ENCODE measurements around the gene SRA1.
"Not testable (repeated sequence)": the region's sequence is repeated elsewhere in the genome, so short reads cannot be mapped to it uniquely, and the experiment has no call there.

The SRA1 gene

DNA sequence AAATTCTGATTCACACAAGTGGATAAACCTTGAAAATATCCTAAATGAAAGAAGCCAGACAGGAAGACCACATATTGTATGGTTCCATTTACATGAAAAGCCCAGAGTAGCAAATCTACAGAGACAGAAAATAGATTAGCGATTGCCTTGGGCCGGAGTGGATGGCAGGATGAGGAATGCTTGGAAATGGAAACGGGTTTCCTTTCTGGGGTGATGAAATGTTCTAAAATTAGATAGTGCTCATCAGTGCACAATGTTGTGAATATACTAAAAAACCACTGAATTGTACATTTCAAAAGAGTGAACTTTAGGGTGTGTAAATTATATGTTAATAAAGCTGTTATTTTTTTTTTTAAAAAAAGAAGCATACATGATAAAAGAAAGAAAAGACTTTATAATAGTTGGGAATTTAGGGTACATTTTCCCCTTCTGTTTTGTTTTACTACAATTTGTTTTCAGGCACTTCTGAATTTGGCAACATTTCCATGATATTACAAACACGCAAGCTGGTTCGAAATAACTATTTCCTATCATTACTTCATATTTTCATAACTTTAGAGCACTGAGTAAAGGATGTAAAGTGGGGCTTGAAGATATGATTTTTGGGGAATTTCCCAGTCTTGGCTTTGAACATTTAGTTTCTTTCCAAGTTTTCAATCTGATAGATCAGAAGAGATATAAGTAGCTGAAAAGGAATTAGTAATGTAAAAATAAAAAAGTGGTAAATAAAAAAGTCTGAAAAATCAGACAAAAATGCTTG, 31.2 kb upstream of the SRA1 start:
- H3K9me3 ChIP-seq (ENCODE audit: control insufficient read depth, insufficient read depth, low read length), result no peaks in the 10 kb centered on the region
- H3K9ac ChIP-seq (ENCODE audit: low read depth, low read length), result no peak overlapping the region
- H3K36me3 ChIP-seq (ENCODE audit: insufficient read depth, low read length), result no peaks in the 10 kb centered on the region
- H3K4me1 ChIP-seq (ENCODE audit: insufficient read depth, low read length), result no peaks in the 10 kb centered on the region

DNA sequence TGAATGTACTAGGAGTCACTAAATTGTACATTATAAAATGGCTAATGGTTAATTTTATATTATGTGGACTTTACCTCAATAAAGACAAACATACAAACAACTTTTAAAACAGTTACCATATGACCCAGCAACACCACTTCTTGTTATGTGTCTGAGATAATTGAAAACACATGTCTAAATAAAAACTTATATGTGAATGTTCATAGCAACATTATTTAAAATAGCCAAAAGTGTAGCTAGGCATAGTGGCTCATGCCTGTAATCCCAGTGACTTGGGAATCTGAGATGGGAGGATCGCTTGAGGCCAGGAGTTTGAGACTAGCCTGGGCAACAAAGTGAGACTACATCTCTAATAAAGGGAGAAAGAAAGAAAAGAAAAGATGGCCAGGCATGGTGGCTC, 30.2 kb upstream of the SRA1 start:
- no peak overlapping the region for H3K9ac ChIP-seq (ENCODE audit: low read depth, low read length)
- H3K36me3 ChIP-seq (ENCODE audit: insufficient read depth, low read length), result no peaks in the 10 kb centered on the region
- H3K4me1 ChIP-seq (ENCODE audit: insufficient read depth, low read length), result no peaks in the 10 kb centered on the region
- no peaks in the 10 kb centered on the region for H3K9me3 ChIP-seq (ENCODE audit: control insufficient read depth, insufficient read depth, low read length)

DNA sequence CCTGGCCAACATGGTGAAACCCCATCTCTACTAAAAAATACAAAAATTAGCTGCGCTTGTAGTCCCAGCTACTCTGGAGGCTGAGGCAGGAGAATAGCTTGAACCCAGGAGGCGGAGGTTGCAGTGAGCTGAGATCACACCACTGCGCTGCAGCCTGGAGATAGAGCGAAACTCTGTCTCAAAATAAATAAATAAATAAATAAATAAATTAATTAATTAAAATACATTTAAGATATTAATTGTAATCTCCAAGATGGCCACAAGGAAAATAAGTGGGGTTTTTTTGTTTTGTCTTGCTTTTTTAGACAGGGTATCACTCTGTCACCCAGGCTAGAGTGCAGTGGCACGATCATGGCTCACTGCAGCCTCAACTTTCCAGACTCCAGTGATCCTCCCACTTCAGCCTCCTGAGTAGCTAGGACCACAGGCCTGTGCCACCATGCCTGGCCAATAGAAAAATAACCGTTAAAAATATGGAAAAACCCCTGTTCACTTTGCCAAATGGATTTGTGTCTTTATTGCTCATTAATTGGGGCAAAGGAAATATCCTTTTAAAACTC, 22.0 kb upstream of the SRA1 start:
- H3K9me3 ChIP-seq (ENCODE audit: control insufficient read depth, insufficient read depth, low read length); H3K9ac ChIP-seq (ENCODE audit: low read depth, low read length); H3K4me1 ChIP-seq (ENCODE audit: insufficient read depth, low read length); H3K36me3 ChIP-seq (ENCODE audit: insufficient read depth, low read length): not testable (repeated sequence)

DNA sequence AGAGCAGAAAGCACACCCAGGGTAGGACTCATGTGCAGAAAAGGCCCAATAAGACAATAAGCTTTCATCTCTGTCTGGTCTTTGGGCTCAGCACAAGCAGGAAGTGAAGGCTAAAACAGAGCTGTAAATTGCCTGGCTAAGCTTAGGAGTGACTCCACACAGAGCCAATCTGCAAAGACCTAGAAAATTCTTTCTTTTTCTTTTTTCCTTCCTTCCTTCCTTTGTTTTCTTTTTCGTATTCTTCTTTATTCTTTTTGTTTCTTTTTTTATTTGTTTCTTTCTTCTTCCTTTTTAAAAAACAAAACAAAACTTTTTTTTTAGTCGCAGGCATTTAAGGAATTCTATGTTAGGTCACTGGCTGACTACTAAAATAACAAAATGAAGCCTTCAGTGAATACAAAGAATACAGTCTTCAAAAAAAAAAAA, 19.5 kb upstream of the SRA1 start:
- Histone ChIP-seq H3K4me1 (ENCODE audit: insufficient read depth, low read length) (no peaks in the 10 kb centered on the region; the same call in 1 of the 2 replicates), H3K36me3 (ENCODE audit: insufficient read depth, low read length) (no peaks in the 10 kb centered on the region), H3K9me3 (ENCODE audit: control insufficient read depth, insufficient read depth, low read length) (no peaks in the 10 kb centered on the region), H3K9ac (ENCODE audit: low read depth, low read length) (no peak overlapping the region)

DNA sequence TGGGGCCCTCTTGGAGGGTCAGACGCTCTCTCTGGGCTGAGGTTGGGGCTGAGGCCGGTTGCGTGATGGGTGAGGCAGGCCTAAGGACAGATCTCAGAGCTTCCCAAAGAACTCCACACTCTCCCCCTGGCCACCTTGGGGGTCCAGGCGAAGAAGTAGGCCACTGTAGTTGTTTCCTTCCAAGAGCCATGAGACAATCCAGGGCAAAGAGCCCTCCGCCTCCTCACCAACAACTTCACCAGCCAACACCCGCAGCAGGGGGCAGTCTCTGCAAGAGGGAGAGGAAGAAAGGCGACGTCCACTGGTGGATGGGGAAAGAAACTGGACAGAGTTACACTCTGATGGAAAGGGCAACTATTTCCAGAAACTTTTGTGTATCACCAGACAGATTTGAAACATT, 18.0 kb upstream of the SRA1 start:
- Histone ChIP-seq H3K9ac (ENCODE audit: low read depth, low read length) (no peak overlapping the region), H3K9me3 (ENCODE audit: control insufficient read depth, insufficient read depth, low read length) (no peaks in the 10 kb centered on the region), H3K4me1 (ENCODE audit: insufficient read depth, low read length) (no peaks in the 10 kb centered on the region; the same call in 1 of the 2 replicates), H3K36me3 (ENCODE audit: insufficient read depth, low read length) (no peaks in the 10 kb centered on the region)

DNA sequence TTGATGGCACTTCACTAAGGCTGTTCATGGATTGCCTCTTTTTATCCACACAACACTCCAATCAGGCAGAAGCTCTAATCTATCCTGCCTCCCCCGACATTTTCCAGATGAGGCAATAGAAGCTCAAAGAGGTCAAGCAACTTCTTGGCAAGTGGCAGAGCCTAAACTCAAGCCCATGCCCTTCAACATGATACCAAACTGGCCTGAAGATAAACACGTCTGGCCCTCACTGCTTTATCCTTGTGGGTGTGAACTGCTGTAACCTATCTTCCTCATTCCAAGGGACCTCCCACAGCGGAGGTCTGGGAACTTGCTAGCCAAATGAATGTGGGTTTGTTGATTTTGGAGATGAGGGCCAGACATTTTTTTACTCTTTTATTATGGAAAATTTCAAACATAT, 16.9 kb upstream of the SRA1 start:
- no peaks in the 10 kb centered on the region for H3K36me3 ChIP-seq (ENCODE audit: insufficient read depth, low read length)
- H3K4me1 ChIP-seq (ENCODE audit: insufficient read depth, low read length), result no peaks in the 10 kb centered on the region; the same call in 1 of the 2 replicates
- H3K9me3 ChIP-seq (ENCODE audit: control insufficient read depth, insufficient read depth, low read length), result no peaks in the 10 kb centered on the region
- no peak overlapping the region for H3K9ac ChIP-seq (ENCODE audit: low read depth, low read length)

DNA sequence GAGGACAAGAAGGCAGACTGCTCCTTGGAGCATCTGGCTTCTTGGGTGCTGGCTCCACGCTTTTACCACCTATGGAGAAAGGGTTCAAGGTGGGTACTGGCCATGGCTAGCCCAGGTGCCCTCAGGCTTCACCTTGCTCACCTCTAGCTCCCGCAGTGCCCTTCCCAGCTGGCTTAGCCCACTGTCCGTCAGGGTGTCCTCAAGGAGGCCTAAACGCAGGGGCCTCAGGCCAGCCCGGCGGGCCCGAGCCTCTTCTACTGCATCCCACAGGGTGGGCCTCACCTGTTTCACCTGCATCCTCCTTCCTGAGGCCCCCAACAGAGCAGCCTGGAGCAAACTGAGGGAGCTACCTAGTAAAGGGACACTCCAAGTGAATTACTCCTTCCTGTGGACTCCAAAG, 16.4 kb upstream of the SRA1 start:
- Histone ChIP-seq H3K9ac (ENCODE audit: low read depth, low read length) (no peak overlapping the region), H3K4me1 (ENCODE audit: insufficient read depth, low read length) (no peaks in the 10 kb centered on the region; the same call in 1 of the 2 replicates), H3K9me3 (ENCODE audit: control insufficient read depth, insufficient read depth, low read length) (no peaks in the 10 kb centered on the region), H3K36me3 (ENCODE audit: insufficient read depth, low read length) (no peaks in the 10 kb centered on the region)

DNA sequence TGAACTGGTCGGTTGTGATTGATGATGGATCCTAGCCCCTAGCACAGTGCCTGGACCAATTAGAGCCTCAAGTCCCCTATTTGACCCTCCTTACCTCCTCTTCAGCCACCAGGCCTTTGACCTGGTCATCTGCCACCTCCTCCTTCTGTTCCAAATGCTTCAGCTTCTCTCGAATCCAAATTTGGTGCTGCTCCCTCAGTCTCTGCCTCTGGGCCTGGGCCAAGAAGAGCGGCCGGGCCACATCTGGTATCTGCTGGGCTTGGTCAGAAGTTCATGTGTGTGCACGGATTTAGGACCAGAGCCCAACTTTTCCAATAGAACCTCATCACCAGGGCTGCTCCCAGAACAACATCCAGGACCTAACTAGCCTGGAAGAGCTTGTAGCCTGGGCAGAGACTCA, 13.8 kb upstream of the SRA1 start:
- no peaks in the 10 kb centered on the region for H3K9me3 ChIP-seq (ENCODE audit: control insufficient read depth, insufficient read depth, low read length)
- H3K36me3 ChIP-seq (ENCODE audit: insufficient read depth, low read length), result no peaks in the 10 kb centered on the region; the same call in 1 of the 2 replicates
- no peak overlapping the region for H3K9ac ChIP-seq (ENCODE audit: low read depth, low read length)
- no peaks in the 10 kb centered on the region for H3K4me1 ChIP-seq (ENCODE audit: insufficient read depth, low read length)

DNA sequence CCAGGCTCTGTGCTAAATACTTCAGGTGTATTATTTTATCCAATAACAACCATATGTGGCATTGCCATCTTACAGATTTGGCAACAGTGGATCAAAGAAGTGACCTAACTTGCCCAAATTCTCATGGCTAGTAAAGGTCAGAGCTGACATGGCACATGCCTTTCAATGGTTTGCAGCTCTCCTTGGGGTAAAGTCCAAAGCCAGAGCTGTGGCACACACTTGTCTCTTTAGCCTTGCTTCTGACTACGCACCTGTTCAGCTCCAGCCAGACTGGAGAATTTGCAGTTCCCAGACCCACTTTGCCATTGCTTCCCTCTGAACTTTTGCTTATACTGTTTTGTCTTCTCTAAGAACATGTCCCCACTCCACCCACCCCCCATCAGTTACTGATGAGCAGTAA, 13.2 kb upstream of the SRA1 start:
- H3K36me3 ChIP-seq (ENCODE audit: insufficient read depth, low read length), result no peaks in the 10 kb centered on the region; the same call in 1 of the 2 replicates
- no peaks in the 10 kb centered on the region for H3K9me3 ChIP-seq (ENCODE audit: control insufficient read depth, insufficient read depth, low read length)
- no peak overlapping the region for H3K9ac ChIP-seq (ENCODE audit: low read depth, low read length)
- no peaks in the 10 kb centered on the region for H3K4me1 ChIP-seq (ENCODE audit: insufficient read depth, low read length)

DNA sequence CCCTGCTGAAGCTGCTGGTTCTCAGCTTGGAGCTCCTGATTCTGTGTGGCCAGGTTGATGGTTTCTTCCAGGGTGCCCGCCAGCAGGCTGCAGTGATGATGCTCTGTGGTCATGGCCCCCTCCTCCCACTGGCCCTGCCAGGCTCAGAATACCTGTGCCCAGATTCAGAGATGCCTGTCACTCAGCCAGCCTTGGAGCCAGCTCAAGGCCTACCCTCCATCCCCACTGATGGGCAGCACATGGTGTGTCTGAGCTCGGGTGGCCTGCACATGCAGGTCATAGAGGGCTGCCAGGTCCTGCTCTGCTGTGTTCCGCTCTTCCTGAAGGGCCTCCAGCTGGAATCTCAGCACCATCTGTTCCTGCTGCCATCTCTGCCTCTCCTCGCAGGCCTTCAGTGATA, 12.8 kb upstream of the SRA1 start:
- H3K36me3 ChIP-seq (ENCODE audit: insufficient read depth, low read length), result no peaks in the 10 kb centered on the region; the same call in 1 of the 2 replicates
- H3K9me3 ChIP-seq (ENCODE audit: control insufficient read depth, insufficient read depth, low read length), result no peaks in the 10 kb centered on the region
- no peak overlapping the region for H3K9ac ChIP-seq (ENCODE audit: low read depth, low read length)
- H3K4me1 ChIP-seq (ENCODE audit: insufficient read depth, low read length), result no peaks in the 10 kb centered on the region

DNA sequence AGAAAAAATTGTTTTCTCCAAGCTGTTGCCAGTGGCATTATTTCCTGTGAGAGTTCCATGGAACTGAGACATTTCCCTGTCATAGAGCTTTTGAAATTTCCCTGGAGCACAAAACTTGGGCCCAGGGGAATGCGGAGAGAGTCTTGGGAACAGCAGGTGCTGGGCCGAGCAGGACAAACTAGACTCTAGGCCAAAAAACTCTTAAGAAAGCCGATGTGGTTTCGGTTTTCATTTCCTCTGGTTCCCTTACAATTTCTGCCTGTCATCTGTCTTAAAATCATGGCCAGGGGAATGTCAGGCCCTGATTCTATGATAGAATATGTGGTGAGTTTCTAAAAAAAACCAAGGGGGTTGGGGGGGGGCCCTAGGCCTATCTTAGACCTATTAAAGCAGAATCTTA, 11.9 kb upstream of the SRA1 start:
- no peaks in the 10 kb centered on the region for H3K4me1 ChIP-seq (ENCODE audit: insufficient read depth, low read length)
- H3K9me3 ChIP-seq (ENCODE audit: control insufficient read depth, insufficient read depth, low read length), result no peaks in the 10 kb centered on the region
- H3K36me3 ChIP-seq (ENCODE audit: insufficient read depth, low read length), result no peaks in the 10 kb centered on the region; the same call in 1 of the 2 replicates
- H3K9ac ChIP-seq (ENCODE audit: low read depth, low read length), result no peak overlapping the region

DNA sequence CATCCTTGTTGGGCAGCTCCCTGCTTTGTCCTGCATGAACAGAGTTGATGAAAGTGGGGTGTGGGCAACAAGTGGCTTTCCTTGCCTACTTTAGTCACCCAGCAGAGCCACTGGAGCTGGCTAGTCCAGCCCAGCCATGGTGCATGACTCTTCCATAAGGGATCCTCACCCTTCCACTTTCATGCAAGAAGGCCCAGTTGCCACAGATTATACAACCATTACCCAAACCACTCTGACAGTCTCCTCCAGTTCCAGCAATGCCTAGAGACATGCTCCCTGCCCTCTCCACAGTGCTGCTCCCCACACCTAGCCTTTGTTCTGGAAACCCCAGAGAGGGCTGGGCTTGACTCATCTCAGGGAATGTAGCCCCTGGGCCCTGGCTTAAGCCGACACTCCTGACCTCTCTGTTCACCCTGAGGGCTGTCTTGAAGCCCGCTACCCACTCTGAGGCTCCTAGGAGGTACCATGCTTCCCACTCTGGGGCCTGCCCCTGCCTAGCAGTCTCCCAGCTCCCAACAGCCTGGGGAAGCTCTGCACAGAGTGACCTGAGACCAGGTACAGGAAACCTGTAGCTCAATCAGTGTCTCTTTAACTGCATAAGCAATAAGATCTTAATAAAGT, 11.3 kb upstream of the SRA1 start:
- no peaks in the 10 kb centered on the region for H3K4me1 ChIP-seq (ENCODE audit: insufficient read depth, low read length)
- no peak overlapping the region for H3K9ac ChIP-seq (ENCODE audit: low read depth, low read length)

DNA sequence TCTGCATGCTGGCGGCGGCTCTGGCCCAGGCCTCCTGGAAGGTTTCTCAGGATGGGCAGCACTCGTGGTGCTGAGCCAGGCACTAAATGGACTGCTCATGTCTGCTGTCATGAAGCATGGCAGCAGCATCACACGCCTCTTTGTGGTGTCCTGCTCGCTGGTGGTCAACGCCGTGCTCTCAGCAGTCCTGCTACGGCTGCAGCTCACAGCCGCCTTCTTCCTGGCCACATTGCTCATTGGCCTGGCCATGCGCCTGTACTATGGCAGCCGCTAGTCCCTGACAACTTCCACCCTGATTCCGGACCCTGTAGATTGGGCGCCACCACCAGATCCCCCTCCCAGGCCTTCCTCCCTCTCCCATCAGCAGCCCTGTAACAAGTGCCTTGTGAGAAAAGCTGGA, 10.6 kb upstream of the SRA1 start:
- H3K36me3 ChIP-seq (ENCODE audit: insufficient read depth, low read length), result no peaks in the 10 kb centered on the region; the same call in 1 of the 2 replicates
- no peak overlapping the region for H3K9ac ChIP-seq (ENCODE audit: low read depth, low read length)
- no peaks in the 10 kb centered on the region for H3K4me1 ChIP-seq (ENCODE audit: insufficient read depth, low read length)
- no peaks in the 10 kb centered on the region for H3K9me3 ChIP-seq (ENCODE audit: control insufficient read depth, insufficient read depth, low read length)

More for the DNA sequence above, 11.3 kb upstream of the SRA1 start:
- no peaks in the 10 kb centered on the region; the same call in 1 of the 2 replicates for H3K36me3 ChIP-seq (ENCODE audit: insufficient read depth, low read length)
- no peaks in the 10 kb centered on the region for H3K9me3 ChIP-seq (ENCODE audit: control insufficient read depth, insufficient read depth, low read length)

DNA sequence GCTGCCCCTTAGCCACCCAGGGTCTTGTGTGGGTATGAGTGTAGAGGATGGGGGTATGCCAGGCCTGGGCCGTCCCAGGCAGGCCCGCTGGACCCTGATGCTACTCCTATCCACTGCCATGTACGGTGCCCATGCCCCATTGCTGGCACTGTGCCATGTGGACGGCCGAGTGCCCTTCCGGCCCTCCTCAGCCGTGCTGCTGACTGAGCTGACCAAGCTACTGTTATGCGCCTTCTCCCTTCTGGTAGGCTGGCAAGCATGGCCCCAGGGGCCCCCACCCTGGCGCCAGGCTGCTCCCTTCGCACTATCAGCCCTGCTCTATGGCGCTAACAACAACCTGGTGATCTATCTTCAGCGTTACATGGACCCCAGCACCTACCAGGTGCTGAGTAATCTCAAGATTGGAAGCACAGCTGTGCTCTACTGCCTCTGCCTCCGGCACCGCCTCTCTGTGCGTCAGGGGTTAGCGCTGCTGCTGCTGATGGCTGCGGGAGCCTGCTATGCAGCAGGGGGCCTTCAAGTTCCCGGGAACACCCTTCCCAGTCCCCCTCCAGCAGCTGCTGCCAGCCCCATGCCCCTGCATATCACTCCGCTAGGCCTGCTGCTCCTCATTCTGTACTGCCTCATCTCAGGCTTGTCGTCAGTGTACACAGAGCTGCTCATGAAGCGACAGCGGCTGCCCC, 10.0 kb upstream of the SRA1 start:
- no peaks in the 10 kb centered on the region for H3K9me3 ChIP-seq (ENCODE audit: control insufficient read depth, insufficient read depth, low read length)
- no peaks in the 10 kb centered on the region; the same call in 1 of the 2 replicates for H3K36me3 ChIP-seq (ENCODE audit: insufficient read depth, low read length)
- no peak overlapping the region for H3K9ac ChIP-seq (ENCODE audit: low read depth, low read length)
- no peaks in the 10 kb centered on the region for H3K4me1 ChIP-seq (ENCODE audit: insufficient read depth, low read length)
